Heart left ventricle (tissue), 16 donors: ENCODE measurements around the gene NUTM1. TPM values are rescaled to one million over a fixed set of nuclear protein-coding genes. Genes with fewer than 3 reads are reported as not detected.
"Not testable (repeated sequence)": the region's sequence is repeated elsewhere in the genome, so short reads cannot be mapped to it uniquely, and the experiment has no call there.

ENCODE experiments used
- ATAC-seq, 4 donors: fragments of 200-7000 bp; cut with Tn5 transposase; one replicate each; pipeline ENCODE4 v1.9.1; 2020 to 2022; ENCODE audit warnings: moderate library complexity in 4 of 4, mild to moderate bottlenecking in 3 of 4, moderate number of reproducible peaks in 1 of 4
- DNase-seq, 5 donors: peaks; one replicate each; pipeline ENCODE4 v3.0.0-alpha.2; 2020
- H3K27ac ChIP-seq, 12 donors: fragments of 200-600 bp; sonication (generic) in 4 of 12; one replicate each; pipeline versions ENCODE4 v1.5.0 to v1.8.0; 2016 to 2022; ENCODE audit warnings: mild to moderate bottlenecking in 2 of 12
- H3K27me3 ChIP-seq, 9 donors: fragments of 200-600 bp; sonication (generic) in 2 of 9; one replicate each; pipeline versions ENCODE4 v1.5.1 to v1.8.0; 2016 to 2022; ENCODE audit warnings: mild to moderate bottlenecking in 3 of 9
- H3K36me3 ChIP-seq, 9 donors: fragments of 200-600 bp; sonication (generic) in 2 of 9; one replicate each; pipeline versions ENCODE4 v1.5.0 to v1.8.0; 2018 to 2022; ENCODE audit warnings: mild to moderate bottlenecking in 2 of 9
- H3K4me1 ChIP-seq, 12 donors: fragments of 200-600 bp; sonication (generic) in 4 of 12; one replicate each; pipeline versions ENCODE4 v1.5.0 to v1.8.0; 2016 to 2022; ENCODE audit warnings: mild to moderate bottlenecking in 3 of 12
- H3K4me3 ChIP-seq, 12 donors: fragments of 200-600 bp; sonication (generic) in 4 of 12; one replicate each; pipeline versions ENCODE4 v1.5.0 to v1.8.0; 2017 to 2022; ENCODE audit warnings: mild to moderate bottlenecking in 9 of 12, moderate library complexity in 4 of 12
- H3K9me3 ChIP-seq, 12 donors: fragments of 200-600 bp; sonication (generic) in 4 of 12; one replicate each; pipeline versions ENCODE4 v1.5.0 to v1.8.0; 2016 to 2022; ENCODE audit warnings: mild to moderate bottlenecking in 1 of 12
- WGBS, 4 donors: extraction: QIAGEN DNeasy Blood & Tissue Kit in 2 of 4; methylation state at CpG; one replicate each; pipeline versions ENCODE4 v1.1.5 to v1.1.7; 2013 to 2018; 5-methylcytosine and 5-hydroxymethylcytosine counted together
- intact Hi-C, 10 donors: fragments of 100-400 bp; cut with DNase I; formaldehyde crosslinking; loops; one replicate each; pipeline versions ENCODE4 v1.11.1 to v1.14.2; 2022
- microRNA counts, 2 donors: library from miRNA; unstranded; fragments of <30 nt; microRNA quantifications; one replicate each; lab custom pipeline; 2016
- microRNA-seq, 4 donors: library from miRNA; unstranded; fragments of <30 nt; microRNA quantifications; one replicate each; pipeline versions ENCODE4 to v1.2.0, GENCODE V29; 2017 to 2020
- polyA plus RNA-seq, 2 donors: library from polyadenylated mRNA; stranded (reverse); fragments of 200-250 nt; gene quantifications; one replicate each; pipeline ENCODE4 v1.2.3, GENCODE V29; 2013
- total RNA-seq, 9 donors: library from RNA; depleted of rRNA in 2 of 9; stranded (reverse); fragments of >200 nt in 2 of 9; fragmentation: NEBNext Ultra II Directional in 3 of 9; extraction: Animal tissue kit (Norgen Biotek cat#: 25700) in 3 of 9; gene quantifications; one replicate each; pipeline versions ENCODE4 v1.1.0 to v1.2.4, GENCODE V29; 2016 to 2023
- donor health status: ischemic (EF 13 %, LVEDD 7.1; RV severe dilation, severe dysfunction).
- donor health status: healthy with polysubstance abuse.
- donor health status: DM: no; HTN: yes; CAD: no.
- donor health status: DM: no; HTN: no; CAD: no.
- donor health status: ischemic (EF 25% LVEDD 6.9; RV normal size, moderate dysfunction).
- donor health status: ischemic (EF 25% LVEDD 5.7; RV mildly dilated, moderate dysfunction).
- donor health status: healthy.
- donor health status: DM: yes; HTN: yes; CAD: no.
- donor health status: ischemic (EF 35%, LVEDD 5.7; RV mildly dilated, moderate dysfunction).
- donor health status: nonischemic (EF 11% LVEDD 7.7; RV severe dilation, severe dysfunction).
- donor health status: DM: yes; HTN: yes; CAD: no.
- donor health status: PGD.
- donor health status: ischemic (EF 29% LVEDD 5.4; RV normal size, mild dysfunction).
- donor health status: nonischemic (EF 23%, LVEDD 6.1; RV moderate dilation, normal function).

Gene NUTM1
- total and polyA plus RNA-seq, 11 donors = not detected

DNA sequence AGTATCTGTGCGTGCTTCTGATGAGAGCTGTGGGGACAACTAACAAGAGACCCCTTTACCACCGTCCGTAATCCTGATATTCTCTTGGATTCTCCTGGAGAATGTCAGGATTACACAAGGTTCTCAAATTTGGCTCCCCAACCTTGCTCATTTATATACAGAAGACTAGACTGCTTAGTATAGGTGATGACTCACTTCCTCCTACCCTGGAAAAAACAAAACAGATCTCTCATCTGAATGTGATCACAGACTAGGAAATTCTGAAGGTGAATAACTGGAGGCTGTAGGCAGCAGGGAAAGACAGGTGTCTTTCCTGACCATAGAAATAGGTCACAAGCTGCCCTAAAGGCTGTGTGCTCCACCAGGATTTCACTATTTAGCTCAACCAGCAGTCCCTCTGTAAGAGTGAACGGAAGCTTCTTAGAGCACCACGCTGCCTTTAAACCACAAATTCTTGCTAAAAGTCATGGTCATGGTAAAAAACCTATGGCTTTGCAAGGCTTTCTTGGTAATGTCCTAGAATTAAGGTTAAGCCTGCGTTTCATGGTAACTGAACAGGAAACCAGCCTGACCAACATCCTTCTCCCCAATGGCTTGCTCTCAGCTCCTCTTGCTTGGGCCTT is 54.6 kb downstream of the NUTM1 start:
- intact Hi-C loops, H3K4me3 ChIP-seq, H3K27me3 ChIP-seq, ATAC-seq, H3K36me3 ChIP-seq, H3K9me3 ChIP-seq, DNase-seq, H3K27ac ChIP-seq, H3K4me1 ChIP-seq: not testable (repeated sequence)
- 89 to 96% methylated on average over 2 to 3 of the region's 6 CpGs; no CpG with 5 or more reads in 2 of the 4 donors for WGBS, 4 donors

- H3K4me1 ChIP-seq, H3K9me3 ChIP-seq, H3K27ac ChIP-seq, H3K4me3 ChIP-seq, intact Hi-C loops, ATAC-seq, H3K27me3 ChIP-seq, H3K36me3 ChIP-seq, DNase-seq: not testable (repeated sequence)
- WGBS, 4 donors = 73 to 100% (median 93%) methylated on average over 1 to 2 of the region's 4 CpGs
These were observed 60.1 kb downstream of the NUTM1 start for GRCh38 chr15:34403160-34403598.

- H3K36me3 ChIP-seq, DNase-seq, H3K27me3 ChIP-seq, ATAC-seq, intact Hi-C loops, H3K9me3 ChIP-seq, H3K27ac ChIP-seq, H3K4me1 ChIP-seq, H3K4me3 ChIP-seq: not testable (repeated sequence)
- WGBS, 4 donors = no CpG with 5 or more reads among the region's 3 CpGs
These were observed 60.8 kb downstream of the NUTM1 start for GRCh38 chr15:34403899-34404298.

MicroRNAs encoded within 50 kb of the gene (microRNA counts, 767-probe panel; counts per million panel counts)
- 2,255 to 2,751 counts per million in 2 donors for microRNA hsa-miR-1233 (lab: Ali Mortazavi, UCI)

Small RNAs within 50 kb of the gene (microRNA-seq; reads per million reads assigned to microRNA genes)
- 0 reads per million in 4 donors for gene MIR1233-1

Other genes starting within 250 kb of the NUTM1 start
- 10 to 100 TPM; 28.9 to 95.2 (median 59.1) TPM for gene EMC7, start 241.5 kb upstream of the NUTM1 start, total RNA-seq
- gene EMC7, start 241.5 kb upstream of the NUTM1 start, polyA plus RNA-seq = 100 to 1,000 TPM in 1 of 2 donors, 10 to 100 TPM in 1; 86.0 to 143 TPM
- gene PGBD4, start 241.2 kb upstream of the NUTM1 start, total RNA-seq = 1 to 10 TPM in 8 of 9 donors, under 1 TPM in 1; 0.95 to 2.1 (median 1.7) TPM
- gene PGBD4, start 241.2 kb upstream of the NUTM1 start, polyA plus RNA-seq = under 1 TPM; 0.86 to 0.91 TPM
- 10 to 100 TPM; 10.1 to 21.7 (median 15.8) TPM for gene KATNBL1, start 133.2 kb upstream of the NUTM1 start, total RNA-seq
- gene KATNBL1, start 133.2 kb upstream of the NUTM1 start, polyA plus RNA-seq = 10 to 100 TPM; 14.6 to 15.0 TPM
- gene EMC4, start 118.3 kb upstream of the NUTM1 start, total RNA-seq = 100 to 1,000 TPM in 2 of 9 donors, 10 to 100 TPM in 7; 65.1 to 159 (median 85.5) TPM
- 100 to 1,000 TPM; 160 to 163 TPM for gene EMC4, start 118.3 kb upstream of the NUTM1 start, polyA plus RNA-seq
- gene SLC12A6, start 5.5 kb upstream of the NUTM1 start, total RNA-seq = 10 to 100 TPM; 17.3 to 35.1 (median 24.9) TPM
- gene SLC12A6, start 5.5 kb upstream of the NUTM1 start, polyA plus RNA-seq = 1 to 10 TPM; 6.1 to 7.0 TPM
- 100 to 1,000 TPM in 8 of 9 donors, 10 to 100 TPM in 1; 96.4 to 217 (median 132) TPM for gene NOP10, start 179 bp upstream of the NUTM1 start, total RNA-seq
- gene NOP10, start 179 bp upstream of the NUTM1 start, polyA plus RNA-seq = 100 to 1,000 TPM; 200 to 384 TPM
- gene LPCAT4, start 23.9 kb downstream of the NUTM1 start, total RNA-seq = 10 to 100 TPM in 8 of 9 donors, 1 to 10 TPM in 1; 9.8 to 80.0 (median 44.8) TPM
- gene LPCAT4, start 23.9 kb downstream of the NUTM1 start, polyA plus RNA-seq = 10 to 100 TPM; 12.9 to 49.7 TPM
- 10 to 100 TPM in 4 of 9 donors, 1 to 10 TPM in 5; 1.1 to 21.6 (median 8.9) TPM for gene GOLGA8A, start 94.5 kb downstream of the NUTM1 start, total RNA-seq
- 10 to 100 TPM in 1 of 2 donors, 1 to 10 TPM in 1; 3.5 to 22.0 TPM for gene GOLGA8A, start 94.5 kb downstream of the NUTM1 start, polyA plus RNA-seq
- gene GOLGA8B, start 240.3 kb downstream of the NUTM1 start, total RNA-seq = 10 to 100 TPM; 10.5 to 39.0 (median 18.4) TPM
- gene GOLGA8B, start 240.3 kb downstream of the NUTM1 start, polyA plus RNA-seq = 10 to 100 TPM in 1 of 2 donors, 1 to 10 TPM in 1; 3.6 to 23.4 TPM